HG03103 (cell line): ENCODE measurements around the gene FRMPD1.
A peak's percentile ranks its signal among the peaks of the same experiment; 100 is the strongest.
"Not testable (repeated sequence)": the region's sequence is repeated elsewhere in the genome, so short reads cannot be mapped to it uniquely, and the experiment has no call there.

Source experiments
- ATAC-seq: cut with Tn5 transposase; IDR thresholded peaks from one replicate; pipeline ENCODE4 v1.9.1; 2021; ENCODE audit warnings: low read depth; ENCODE audit not compliant: unreplicated experiment

The FRMPD1 gene

DNA sequence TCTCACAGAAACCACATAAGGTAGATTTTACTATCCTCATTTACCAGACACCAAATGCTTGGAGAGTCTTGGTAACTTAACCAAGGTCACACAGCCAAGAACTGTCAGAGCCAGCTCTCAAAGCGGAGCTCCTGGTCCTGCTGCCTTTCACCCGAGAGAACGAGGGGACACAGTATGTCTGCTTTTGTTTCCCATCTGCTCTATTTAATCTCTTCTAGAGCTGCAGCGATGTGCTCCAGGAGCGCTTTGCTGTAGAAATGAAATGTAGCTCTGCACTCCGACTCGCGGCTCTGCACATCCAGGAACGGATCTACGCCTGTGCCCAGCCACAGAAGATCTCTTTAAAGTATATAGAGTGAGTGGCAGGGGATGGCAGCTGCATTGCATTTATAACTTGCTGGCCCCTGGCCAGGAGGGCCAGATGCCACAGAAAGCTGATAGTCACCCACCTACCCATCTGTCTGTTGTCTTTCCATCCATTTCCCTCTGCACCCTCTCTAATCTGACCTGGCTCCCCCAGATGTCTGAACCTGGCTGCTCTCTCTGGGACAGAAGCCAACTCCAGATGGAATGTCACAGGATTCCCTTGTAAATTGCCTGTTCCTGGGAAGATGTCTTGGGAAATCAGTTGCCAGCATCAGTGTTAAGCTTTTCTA is 81.5 kb downstream of the FRMPD1 start:
- no peak for ATAC-seq

GRCh38 chr9:37732952-37733351 is 82.2 kb downstream of the FRMPD1 start:
- no peak for ATAC-seq

DNA sequence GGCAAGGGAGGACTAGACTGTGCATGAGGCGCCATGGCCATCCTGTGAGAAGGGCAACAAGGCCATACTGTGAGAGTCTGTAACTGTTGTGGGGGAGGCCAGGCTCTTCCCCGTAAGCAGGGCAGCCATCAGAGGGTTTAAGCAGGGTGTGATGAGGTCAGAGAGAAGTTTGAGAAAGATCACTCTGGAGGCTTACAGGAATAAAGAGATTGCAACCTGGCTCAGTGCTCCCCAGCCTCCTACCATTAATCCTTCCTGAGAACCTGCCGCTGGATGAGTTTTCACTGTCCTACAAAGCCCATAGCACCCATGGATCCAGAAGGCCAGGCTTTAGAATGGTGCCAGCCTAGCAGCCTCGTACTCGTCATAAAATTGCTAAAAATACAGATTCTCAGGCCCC is 88.5 kb downstream of the FRMPD1 start:
- no peak for ATAC-seq

DNA sequence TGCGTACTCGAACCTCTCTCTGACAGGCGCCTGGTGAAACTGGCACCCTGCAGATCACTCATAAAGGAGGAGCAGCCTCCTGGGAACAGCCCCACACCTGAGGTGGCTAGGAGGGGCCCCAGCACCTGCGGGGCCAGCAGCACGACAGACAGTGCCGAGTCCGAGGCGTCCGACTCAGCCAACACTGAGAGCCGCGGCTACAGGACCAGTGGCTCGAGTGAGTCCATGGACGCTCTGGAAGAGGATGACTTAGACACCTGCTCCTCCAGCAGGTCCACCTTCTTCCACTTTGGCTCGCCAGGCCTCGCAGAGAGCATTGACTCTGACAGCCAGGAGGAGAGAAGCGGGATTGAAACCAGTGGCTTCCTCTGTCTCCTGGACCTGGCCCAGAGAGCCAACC is 89.4 kb downstream of the FRMPD1 start:
- ATAC-seq: no peak

DNA sequence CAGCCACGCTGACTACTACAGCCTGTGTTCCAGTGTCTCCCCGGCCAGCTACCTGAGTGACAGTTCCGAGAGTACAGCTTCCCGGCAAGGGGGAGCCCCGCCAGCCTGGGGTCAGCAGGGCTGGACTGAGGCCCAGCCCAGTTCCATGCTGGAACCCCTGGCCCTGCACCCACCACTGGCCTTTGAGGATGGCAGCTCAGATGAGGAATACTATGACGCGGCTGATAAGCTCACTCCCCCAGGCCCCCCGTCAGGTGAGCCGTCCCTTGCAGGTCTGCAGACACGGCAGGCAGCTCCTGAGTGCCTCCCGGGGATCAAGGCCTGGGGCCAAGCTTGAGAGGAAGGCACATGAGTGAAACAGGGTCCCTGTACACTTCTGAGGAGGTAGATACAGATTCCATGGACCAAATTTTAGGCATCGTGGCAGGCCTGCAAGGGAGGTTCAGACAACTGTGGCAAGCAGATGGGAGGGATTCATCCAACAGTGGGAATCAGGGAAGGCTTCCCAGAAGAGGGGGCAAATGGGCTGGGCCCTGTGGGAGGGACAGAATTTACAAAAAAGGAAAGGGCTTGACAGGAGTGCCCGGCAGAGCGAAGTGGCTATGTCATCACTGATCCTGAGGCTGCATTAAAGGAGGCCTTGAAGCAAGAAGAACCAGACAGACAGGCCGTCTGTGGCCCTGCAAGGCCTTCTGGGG is 90.0 kb downstream of the FRMPD1 start:
- no peak for ATAC-seq

GRCh38 chr9:37745970-37746369 is 95.2 kb downstream of the FRMPD1 start:
- ATAC-seq: no peak

DNA sequence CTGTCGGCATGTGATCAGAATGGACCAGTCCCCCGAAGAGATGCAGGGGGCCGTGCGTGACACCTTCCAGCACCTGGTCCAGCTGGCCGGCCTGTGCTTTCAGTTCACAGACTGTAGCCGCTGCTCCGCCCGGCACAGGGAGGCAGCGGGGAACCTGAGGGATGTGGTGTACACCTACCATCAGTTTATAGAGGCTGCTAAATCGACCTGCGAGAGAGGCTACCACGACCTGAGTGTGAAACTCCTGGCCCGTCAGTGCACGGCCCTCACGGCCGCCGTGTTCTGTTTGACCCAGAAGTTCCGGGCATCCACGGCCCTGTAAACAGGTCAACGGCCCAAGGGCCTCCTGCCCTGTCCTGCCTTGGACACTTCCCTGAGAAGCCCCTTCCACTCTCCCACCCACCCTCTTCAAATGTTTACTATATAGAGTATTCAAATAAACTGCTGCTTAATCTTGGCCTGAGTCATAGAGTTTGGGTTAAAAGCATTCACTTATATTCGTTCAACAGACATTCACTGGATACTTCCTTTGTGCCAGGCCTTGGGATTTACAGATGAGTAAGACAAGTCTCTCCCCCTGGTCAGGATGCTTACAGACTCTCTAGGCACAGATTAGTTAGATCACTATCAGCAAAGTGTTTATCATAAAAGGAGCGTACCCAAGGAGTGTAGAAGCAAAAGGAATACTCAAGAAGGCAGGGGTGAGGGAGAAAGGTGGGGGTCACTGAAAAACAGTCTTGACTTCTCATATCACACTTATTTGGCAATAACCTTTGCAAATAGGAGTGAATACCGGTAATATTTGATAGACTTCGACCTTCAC is 95.9 kb downstream of the FRMPD1 start:
- no peak for ATAC-seq

DNA sequence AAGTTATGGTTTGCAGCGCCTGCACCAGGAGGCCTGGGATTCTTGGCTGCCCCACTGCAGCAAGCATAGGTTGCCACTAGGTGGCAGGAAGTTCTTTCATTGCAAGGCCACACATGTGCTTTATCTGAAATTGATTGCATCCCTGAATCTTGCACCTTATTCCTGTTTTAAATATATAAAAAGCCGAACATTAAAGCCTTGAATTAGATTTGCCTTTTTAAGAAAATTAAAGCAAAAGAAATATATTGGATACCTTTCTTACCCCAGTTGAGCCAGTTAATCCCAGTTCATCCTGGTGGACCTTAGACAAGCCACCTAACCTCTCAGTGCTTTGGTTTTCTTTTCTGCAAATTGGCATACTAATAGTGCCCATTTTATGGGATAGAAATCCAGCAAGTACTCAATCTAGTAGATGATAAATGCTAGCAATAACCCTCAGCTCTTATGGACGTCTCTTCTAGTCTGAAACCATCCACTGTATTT is 96.6 kb downstream of the FRMPD1 start:
- ATAC-seq: peak; percentile 76

GRCh38 chr9:37749129-37749528 is 98.4 kb downstream of the FRMPD1 start:
- no peak for ATAC-seq

GRCh38 chr9:37751186-37751585 is 100.4 kb downstream of the FRMPD1 start:
- no peak for ATAC-seq

GRCh38 chr9:37751704-37752103 is 101.0 kb downstream of the FRMPD1 start:
- not testable (repeated sequence) for ATAC-seq

DNA sequence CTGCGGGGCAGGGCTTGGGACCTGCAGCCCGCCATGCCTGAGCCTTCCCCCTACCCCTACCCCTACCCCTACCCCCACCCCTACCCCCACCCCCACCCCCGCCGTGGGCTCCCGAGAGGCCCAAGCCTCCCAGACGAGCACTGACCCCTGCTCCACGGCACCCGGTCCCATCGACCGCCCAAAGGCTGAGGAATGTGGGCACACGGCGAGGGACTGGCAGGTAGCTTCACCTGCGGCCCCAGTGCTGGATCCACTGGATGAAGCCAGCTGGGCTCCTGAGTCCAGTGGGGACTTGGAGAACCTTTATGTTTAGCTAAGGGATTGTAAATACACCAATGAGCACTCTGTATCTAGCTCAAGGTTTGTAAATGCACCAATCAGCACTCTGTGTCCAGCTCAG is 101.4 kb downstream of the FRMPD1 start:
- ATAC-seq: not testable (repeated sequence)

DNA sequence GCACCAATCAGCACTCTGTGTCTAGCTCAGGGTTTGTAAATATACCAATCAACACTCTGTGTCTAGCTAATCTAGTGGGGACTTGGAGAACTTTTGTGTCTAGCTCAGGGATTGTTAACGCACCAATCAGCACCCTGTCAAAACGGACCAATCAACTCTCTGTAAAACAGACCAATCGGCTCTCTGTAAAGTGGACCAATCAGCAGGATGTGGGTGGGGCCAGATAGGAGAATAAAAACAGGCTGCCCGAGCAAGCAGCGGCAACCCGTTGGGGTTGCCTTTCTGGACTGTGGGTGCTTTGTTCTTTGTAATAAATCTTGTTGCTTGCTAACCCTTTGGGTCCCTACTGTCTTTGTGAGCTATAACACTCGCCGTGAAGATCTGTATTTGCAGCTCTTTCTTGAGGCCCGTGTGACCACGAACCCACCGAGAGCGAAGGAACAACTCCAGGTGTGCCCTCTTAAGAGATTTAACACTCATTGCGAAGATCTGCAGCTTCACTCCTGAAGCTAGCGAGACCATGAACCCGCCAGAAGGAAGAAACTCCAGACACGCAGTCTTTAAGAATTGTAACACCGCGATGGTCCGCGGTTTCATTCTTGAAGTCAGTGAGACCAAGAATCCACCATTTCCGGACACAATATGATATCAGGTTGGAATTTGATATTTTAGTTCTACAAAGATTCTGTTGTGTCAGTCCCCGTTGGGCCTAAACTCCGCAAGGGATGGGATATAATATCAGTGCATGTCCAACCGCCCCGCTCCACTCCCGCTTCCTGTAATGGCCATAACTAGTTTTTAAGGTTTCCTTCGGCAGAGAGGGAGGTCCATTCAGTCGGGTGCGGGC is 102.1 kb downstream of the FRMPD1 start:
- ATAC-seq: no peak

- ATAC-seq: peak; percentile 85
Observed at GRCh38 chr9:37753489-37754190, 102.9 kb downstream of the FRMPD1 start, which contains the start of gene TRMT10B. TSS of gene TRMT10B (plus strand) at chr9:37753805. CDS start at chr9:37761932, 8,127 bp downstream.

GRCh38 chr9:37758747-37759146 is 108.0 kb downstream of the FRMPD1 start:
- no peak for ATAC-seq

- no peak for ATAC-seq
Observed at GRCh38 chr9:37760416-37761161, 109.8 kb downstream of the FRMPD1 start.

DNA sequence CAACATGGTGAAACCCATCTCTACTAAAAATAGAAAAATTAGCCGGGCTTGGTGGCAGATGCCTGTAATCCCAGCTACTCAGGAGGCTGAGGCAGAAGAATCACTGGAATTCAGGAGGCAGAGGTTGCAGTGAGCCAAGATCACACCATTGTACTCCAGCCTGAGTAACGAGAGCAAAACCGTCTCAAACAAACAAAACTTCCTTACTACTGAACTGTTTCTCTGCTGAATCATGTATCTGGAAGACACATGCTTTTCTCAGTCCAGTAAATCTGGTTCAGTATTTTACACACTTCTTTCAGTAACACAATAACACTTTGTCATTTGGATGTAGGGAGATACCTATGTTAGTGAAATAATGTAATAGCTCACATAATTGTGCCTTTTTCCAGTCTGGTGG is 110.8 kb downstream of the FRMPD1 start:
- no peak for ATAC-seq

DNA sequence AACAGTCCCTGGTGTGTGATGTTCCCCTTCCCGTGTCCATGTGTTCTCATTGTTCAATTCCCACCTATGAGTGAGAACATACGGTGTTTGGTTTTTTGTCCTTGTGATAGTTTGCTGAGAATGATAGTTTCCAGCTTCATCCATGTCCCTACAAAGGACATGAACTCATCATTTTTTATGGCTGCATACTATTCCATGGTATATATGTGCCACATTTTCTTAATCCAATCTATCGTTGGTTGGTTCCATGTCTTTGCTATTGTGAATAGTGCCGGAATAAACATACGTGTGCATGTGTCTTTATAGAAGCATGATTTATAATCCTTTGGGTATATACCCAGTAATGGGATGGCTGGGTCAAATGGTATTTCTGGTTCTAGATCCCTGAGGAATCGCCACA is 114.5 kb downstream of the FRMPD1 start:
- ATAC-seq: not testable (repeated sequence)

GRCh38 chr9:37769306-37769705 is 118.6 kb downstream of the FRMPD1 start:
- no peak for ATAC-seq
